K562 (cell line): Measurements from ENCODE around the gene CXCR3. TPM values are rescaled to one million over a fixed set of nuclear protein-coding genes. Genes with fewer than 3 reads are reported as not detected.

Source experiments
- ATAC-seq: fragments of 200-7000 bp; cut with Tn5 transposase; 3 replicates; pipeline ENCODE4 v1.9.1; 2020; ENCODE audit warnings: moderate library complexity
- BruUV-seq: library from RNA; stranded (reverse); fragments of 400-500 nt; replicated peaks from 2 replicates; lab custom pipeline; 2021; lab: Mats Ljungman, UMichigan
- CTCF ChIA-PET: fragments of 300-600 bp; formaldehyde crosslinking; extraction: SDS; loops from one replicate; lab custom pipeline; 2021; ENCODE audit warnings: low intra/inter-chr PET ratio; lab: Yijun Ruan, JAX
- POLR2A ChIA-PET: fragments of 300-600, 350-650 bp; sonication (Branson Sonifier 250); formaldehyde crosslinking; extraction: SDS; loops from one replicate; lab custom pipeline; 2021; ENCODE audit warnings: antibody characterized with exemption, inconsistent platforms; lab: Yijun Ruan, JAX
- DNase-seq, 4 experiments: peaks; one replicate each; pipeline versions ENCODE4 v3.0.0 to v3.0.0-alpha.2; 2011 to 2018; ENCODE audit warnings: low spot score in 3 of 4, mixed read lengths in 3 of 4; ENCODE audit errors: extremely low read depth in 1 of 4
- FAIRE-seq: peaks from 2 replicates; lab custom pipeline; 2011; peaks lifted over from hg19 to GRCh38; lab: Jason Lieb, UNC
- H2AFZ ChIP-seq: 2 replicates; pipeline ENCODE4 v1.6.0; 2011; ENCODE audit warnings: low read depth, low read length, control low read depth, inconsistent platforms
- H3K27ac ChIP-seq: fragments of 200-600 bp; 3 replicates; pipeline ENCODE4 v1.8.0; 2011; ENCODE audit warnings: low read depth, mild to moderate bottlenecking, control low read depth, inconsistent platforms, low read length, moderate library complexity, mixed read lengths; ENCODE audit errors: extremely low read depth
- H3K27me3 ChIP-seq, 2 experiments: fragments of 300-600 bp in 1 of 2; 2 replicates in 1 of 2; 3 replicates in 1 of 2; pipeline versions ENCODE4 v1.6.0 to v1.8.0; 2011; ENCODE audit warnings: inconsistent platforms in 2 of 2, low read length in 2 of 2, mild to moderate bottlenecking in 1 of 2, mixed read lengths in 1 of 2, moderate library complexity in 1 of 2; ENCODE audit not compliant: control insufficient read depth in 2 of 2, insufficient read depth in 2 of 2
- H3K36me3 ChIP-seq: fragments of 300-600 bp; 3 replicates; pipeline ENCODE4 v1.8.0; 2011; ENCODE audit warnings: mild to moderate bottlenecking, low read length, inconsistent platforms; ENCODE audit not compliant: control insufficient read depth, insufficient read depth
- H3K4me1 ChIP-seq, 2 experiments: fragments of 200-600 bp in 1 of 2; replicated peaks in 1 of 2; 2 replicates in 1 of 2; 3 replicates in 1 of 2; pipeline versions ENCODE4 v1.5.1 to v1.8.0; 2011; ENCODE audit warnings: inconsistent platforms in 2 of 2, low read length in 2 of 2, mild to moderate bottlenecking in 1 of 2, mixed read lengths in 1 of 2, moderate library complexity in 1 of 2; ENCODE audit not compliant: control insufficient read depth in 2 of 2, insufficient read depth in 2 of 2
- H3K4me2 ChIP-seq: 2 replicates; pipeline ENCODE4 v1.6.1; 2011; ENCODE audit warnings: low read length, control low read depth, inconsistent platforms, mixed read lengths; ENCODE audit not compliant: insufficient read depth
- H3K4me3 ChIP-seq: fragments of 200-600 bp; sonication (generic), shearing (Covaris generic); 2 replicates; pipeline ENCODE4 v1.5.1; 2016; ENCODE audit warnings: control low read depth, inconsistent platforms
- H3K79me2 ChIP-seq: fragments of 200-600 bp; 3 replicates; pipeline ENCODE4 v1.8.0; 2011; ENCODE audit warnings: low read length, inconsistent platforms; ENCODE audit not compliant: control insufficient read depth, insufficient read depth
- H3K9ac ChIP-seq, 2 experiments: 2 replicates each; pipeline versions ENCODE4 v1.6.0 to v1.6.1; 2011; ENCODE audit warnings: low read depth in 2 of 2, low read length in 2 of 2, control low read depth in 1 of 2, inconsistent platforms in 1 of 2, mild to moderate bottlenecking in 1 of 2, mixed read lengths in 1 of 2; ENCODE audit not compliant: insufficient read depth in 1 of 2
- H3K9me1 ChIP-seq: one replicate; pipeline ENCODE4 v1.6.0; 2011; ENCODE audit warnings: inconsistent platforms, mild to moderate bottlenecking, low read length, moderate library complexity; ENCODE audit not compliant: control insufficient read depth, insufficient read depth
- H3K9me3 ChIP-seq: replicated peaks from 2 replicates; pipeline ENCODE4 v1.5.1; 2011; ENCODE audit warnings: low read depth, low read length, inconsistent platforms; ENCODE audit not compliant: control insufficient read depth, insufficient read depth
- H4K20me1 ChIP-seq: replicated peaks from 2 replicates; pipeline ENCODE4 v1.6.1; 2011; ENCODE audit warnings: low read length, inconsistent platforms, mixed read lengths; ENCODE audit not compliant: control insufficient read depth, insufficient read depth
- PML ChIP-seq: IDR thresholded peaks from 2 replicates; pipeline ENCODE4 v1.6.1; 2012; ENCODE audit warnings: low read length, inconsistent platforms
- PPARD ChIP-seq: fragments of 250-450 bp; sonication (Bioruptor Pico); IDR thresholded peaks from 2 replicates; pipeline ENCODE4 v1.8.0; 2022; ENCODE audit warnings: inconsistent platforms, mild to moderate bottlenecking, moderate library complexity
- TOE1 ChIP-seq, 2 experiments: fragments of 450-650 bp in 1 of 2; sonication (generic) in 1 of 2; formaldehyde crosslinking in 1 of 2; IDR thresholded peaks; 2 replicates each; pipeline versions ENCODE4 v1.7.1 to v1.8.0; 2016 to 2022; ENCODE audit warnings: borderline replicate concordance in 2 of 2, mild to moderate bottlenecking in 2 of 2, antibody characterized with exemption in 1 of 2, inconsistent platforms in 1 of 2, low read depth in 1 of 2, missing genetic modification reagents in 1 of 2, moderate library complexity in 1 of 2
- ZNF764 ChIP-seq: fragments of 250-450 bp; sonication (Bioruptor Pico); IDR thresholded peaks from 2 replicates; pipeline ENCODE4 v1.4.0; 2020; ENCODE audit warnings: low read depth, mild to moderate bottlenecking, moderate library complexity
- WGBS: fragments of 100-300 bp; shearing (Covaris generic); methylation state at CpG from one replicate; pipeline ENCODE4 v1.1.6; 2016; ENCODE audit warnings: low coverage, mixed read lengths; ENCODE audit not compliant: insufficient coverage; ENCODE audit errors: missing lambda C conversion rate; 5-methylcytosine and 5-hydroxymethylcytosine counted together
- in situ Hi-C: fragments of 300-500 bp; cut with MboI; formaldehyde crosslinking; loops from 4 replicates; pipeline ENCODE4 v1.15.0; 2018; ENCODE audit warnings: inconsistent platforms, mixed read lengths
- intact Hi-C: fragments of 100-400 bp; cut with micrococcal nuclease; formaldehyde crosslinking; loops from 2 replicates; pipeline ENCODE4 v1.14.2; 2022
- polyA plus RNA-seq, 8 experiments: library from polyadenylated mRNA; depleted of rRNA in 4 of 8; stranded (reverse) in 5 of 8; unstranded in 3 of 8; fragments of >200 nt; fragmentation: Nextera tagmentation in 2 of 8; fragmentation: Illumina TruSeq in 1 of 8; extraction: Ambion mirVana in 2 of 8; extraction: Trizol in 1 of 8; gene quantifications; 2 replicates each; pipeline versions ENCODE4 v1.2.1 to v1.2.3, GENCODE V29; 2011 to 2014; ENCODE audit warnings: inconsistent platforms in 1 of 8, missing spikeins in 1 of 8
- total RNA-seq, 7 experiments: library from RNA; depleted of rRNA in 6 of 7; stranded (reverse); fragments of >200 nt in 6 of 7; fragmentation: Illumina TruSeq in 2 of 7; extraction: Trizol in 2 of 7; gene quantifications; 2 replicates each; pipeline versions ENCODE4 v1.2.1 to v1.2.3, GENCODE V29; 2011 to 2021; ENCODE audit warnings: low replicate concordance in 1 of 7
- TF ChIP-seq, protein P1 (sequence below): fragments of 450-650 bp; formaldehyde crosslinking; IDR thresholded peaks from 2 replicates; pipeline ENCODE4 v1.4.0; 2022; ENCODE audit warnings: missing genetic modification characterization
- TF ChIP-seq, protein P2 (sequence below): fragments of 450-650 bp; formaldehyde crosslinking; conservative IDR thresholded peaks from 2 replicates; pipeline ENCODE4 v1.4.0; 2022; ENCODE audit warnings: mild to moderate bottlenecking, missing genetic modification characterization

The CXCR3 gene
- total and polyA plus RNA-seq, 9 of the 15 experiments (the other 6 are each of a cell fraction or from before 2014, with no cell fraction given), result not detected

DNA sequence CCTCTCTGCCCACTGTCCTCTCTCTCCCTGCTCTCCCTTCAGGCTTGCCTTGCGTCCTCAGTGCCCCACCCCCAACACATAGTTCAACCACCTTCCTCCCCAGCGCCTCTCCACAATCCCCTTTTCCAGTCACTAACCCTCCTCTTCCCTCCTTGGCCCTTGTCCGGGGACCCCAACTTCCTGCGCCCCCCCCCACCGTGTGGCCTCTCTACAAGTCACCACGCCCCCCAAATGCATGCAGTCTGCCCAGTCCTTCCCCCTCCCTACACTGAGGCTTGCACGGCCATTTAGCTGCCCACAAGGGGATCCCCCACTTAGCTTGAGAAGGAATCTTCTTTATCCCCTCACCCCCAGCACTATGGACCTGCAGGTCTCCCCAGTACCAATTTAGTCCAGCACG lies 569 bp downstream of the CXCR3 start:
- intact Hi-C loops, result no loop called here
- FAIRE-seq (no peak), ATAC-seq (no peak), DNase-seq (no peak)
- Histone ChIP-seq H3K9ac (no peak overlapping the region), H3K9me3 (no peaks in the 10 kb centered on the region), H3K4me2 (no peak overlapping the region), H3K4me1 (peaks cover 0 to 18% of the 10 kb centered on the region in 2 experiments; a peak in 2 of 5 replicates), H2AFZ (no peak overlapping the region), H3K4me3 (no peak overlapping the region), H4K20me1 (no peaks in the 10 kb centered on the region), H3K27ac (no peak overlapping the region), H3K27me3 (peaks cover 0 to 16% of the 10 kb centered on the region in 2 experiments; a peak in 3 of 5 replicates), H3K79me2 (no peaks in the 10 kb centered on the region), H3K9me1 (no peaks in the 10 kb centered on the region), H3K36me3 (no peaks in the 10 kb centered on the region)
- CTCF ChIA-PET, result no interaction called here
- TF ChIP-seq, protein P1, sequence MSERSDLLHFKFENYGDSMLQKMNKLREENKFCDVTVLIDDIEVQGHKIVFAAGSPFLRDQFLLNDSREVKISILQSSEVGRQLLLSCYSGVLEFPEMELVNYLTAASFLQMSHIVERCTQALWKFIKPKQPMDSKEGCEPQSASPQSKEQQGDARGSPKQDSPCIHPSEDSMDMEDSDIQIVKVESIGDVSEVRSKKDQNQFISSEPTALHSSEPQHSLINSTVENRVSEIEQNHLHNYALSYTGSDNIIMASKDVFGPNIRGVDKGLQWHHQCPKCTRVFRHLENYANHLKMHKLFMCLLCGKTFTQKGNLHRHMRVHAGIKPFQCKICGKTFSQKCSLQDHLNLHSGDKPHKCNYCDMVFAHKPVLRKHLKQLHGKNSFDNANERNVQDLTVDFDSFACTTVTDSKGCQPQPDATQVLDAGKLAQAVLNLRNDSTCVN (CRISPR knock-in tag), result no peak
- TF ChIP-seq, protein P2, sequence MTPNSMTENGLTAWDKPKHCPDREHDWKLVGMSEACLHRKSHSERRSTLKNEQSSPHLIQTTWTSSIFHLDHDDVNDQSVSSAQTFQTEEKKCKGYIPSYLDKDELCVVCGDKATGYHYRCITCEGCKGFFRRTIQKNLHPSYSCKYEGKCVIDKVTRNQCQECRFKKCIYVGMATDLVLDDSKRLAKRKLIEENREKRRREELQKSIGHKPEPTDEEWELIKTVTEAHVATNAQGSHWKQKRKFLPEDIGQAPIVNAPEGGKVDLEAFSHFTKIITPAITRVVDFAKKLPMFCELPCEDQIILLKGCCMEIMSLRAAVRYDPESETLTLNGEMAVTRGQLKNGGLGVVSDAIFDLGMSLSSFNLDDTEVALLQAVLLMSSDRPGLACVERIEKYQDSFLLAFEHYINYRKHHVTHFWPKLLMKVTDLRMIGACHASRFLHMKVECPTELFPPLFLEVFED (CRISPR knock-in tag), result no peak
- TF ChIP-seq PML (no peak), PPARD (no peak), TOE1 (IDR thresholded peaks at IDR 0.05; ENCODE audit: borderline replicate concordance) (no peak), TOE1 (CRISPR knock-in tag; IDR thresholded peaks at IDR 0.05; ENCODE audit: borderline replicate concordance, low read depth) (no peak), ZNF764 (CRISPR knock-in tag) (no peak)
- no TSS peak for BruUV-seq
- POLR2A ChIA-PET, result no interaction called here
- 50% methylated on average over 3 of the region's 8 CpGs for WGBS
- in situ Hi-C loops, result no loop called here
